ENCODE data around the gene SALL1.

The SALL1 gene

GRCh38 chr16:51139568-51139967 lies 11.5 kb downstream of the SALL1 start:
- DNase-seq = no peak

DNA sequence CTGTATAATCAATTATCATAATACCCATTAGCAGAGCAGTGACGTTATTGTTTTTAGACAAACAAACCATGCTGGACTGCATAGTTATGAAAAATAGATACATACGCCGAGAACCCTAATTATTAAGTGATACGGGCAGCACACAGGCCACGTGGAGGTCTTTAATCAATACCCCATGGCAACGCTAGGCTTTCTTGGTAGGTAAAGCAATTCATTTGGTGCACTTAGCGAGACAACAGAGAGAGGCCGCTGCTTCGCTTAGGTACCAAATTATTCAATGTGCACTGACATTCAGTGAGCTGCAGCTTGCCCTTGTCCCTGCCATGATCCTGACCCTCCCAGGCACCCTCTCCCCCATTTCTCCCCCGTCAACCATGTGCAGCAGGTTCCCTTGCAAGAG lies 12.9 kb downstream of the SALL1 start:
- DNase-seq = no peak

DNA sequence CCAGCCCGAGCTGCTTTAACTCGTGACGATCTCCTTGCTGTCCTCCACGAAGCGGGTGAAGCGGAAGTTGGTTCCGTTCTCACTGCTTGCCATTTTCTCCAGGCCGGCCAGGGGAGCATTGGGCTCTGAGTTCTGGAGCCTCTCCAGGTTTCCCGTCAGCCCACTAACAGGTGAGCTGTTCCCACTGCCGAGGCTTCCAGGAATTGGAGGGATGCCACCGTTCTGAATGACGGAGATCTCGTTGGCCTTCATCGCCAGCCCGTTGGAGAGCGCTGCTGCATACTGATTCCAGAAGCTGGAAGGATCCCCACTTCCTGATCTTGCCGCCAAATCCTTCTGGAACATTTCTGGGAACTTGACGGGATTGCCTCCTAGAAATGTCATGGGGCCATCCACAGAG lies 14.0 kb downstream of the SALL1 start:
- DNase-seq = no peak

GRCh38 chr16:51134876-51135275 lies 16.2 kb downstream of the SALL1 start:
- no peak for DNase-seq

- DNase-seq = no peak
These were observed 16.7 kb downstream of the SALL1 start for GRCh38 chr16:51134269-51134812.

DNA sequence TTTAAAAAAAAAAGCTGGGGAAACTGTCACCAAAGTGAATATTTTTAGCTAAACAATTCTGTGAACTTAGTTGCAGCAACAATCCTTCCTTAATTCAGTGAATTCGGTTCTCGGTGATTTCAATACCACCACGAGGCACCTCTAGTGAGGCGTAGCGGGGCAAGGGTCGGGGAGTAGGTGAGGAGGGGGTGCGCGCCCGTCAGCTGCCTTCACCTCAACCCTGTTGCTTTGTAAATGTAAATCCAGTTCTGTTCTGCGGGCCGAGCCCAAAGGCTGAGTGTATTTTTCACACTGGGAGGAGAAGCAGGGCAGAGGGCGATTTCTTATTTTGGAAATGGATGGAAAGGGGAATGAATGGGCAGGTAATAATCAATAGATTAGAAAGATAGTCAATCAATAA lies 17.4 kb downstream of the SALL1 start:
- DNase-seq = no peak

DNA sequence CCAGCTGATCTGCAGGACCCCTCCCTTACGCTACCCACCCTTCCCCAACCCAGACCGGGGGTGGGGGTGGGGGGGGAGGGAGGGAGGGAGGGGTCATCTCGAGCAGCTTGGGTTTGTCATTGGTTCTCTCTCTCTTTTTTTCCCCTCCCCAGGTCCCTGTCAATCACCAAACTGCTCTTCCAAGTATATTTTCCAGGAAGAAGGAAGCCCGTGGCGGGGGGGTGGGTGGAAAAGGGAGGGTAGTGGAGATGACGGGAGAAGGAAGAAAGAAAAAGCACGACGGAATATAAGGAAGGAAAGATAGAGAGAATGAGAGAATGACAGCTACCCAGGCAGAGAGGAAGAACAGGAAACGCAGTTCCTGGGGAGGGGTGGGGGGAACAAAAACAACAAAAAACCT lies 17.9 kb downstream of the SALL1 start:
- DNase-seq = no peak

DNA sequence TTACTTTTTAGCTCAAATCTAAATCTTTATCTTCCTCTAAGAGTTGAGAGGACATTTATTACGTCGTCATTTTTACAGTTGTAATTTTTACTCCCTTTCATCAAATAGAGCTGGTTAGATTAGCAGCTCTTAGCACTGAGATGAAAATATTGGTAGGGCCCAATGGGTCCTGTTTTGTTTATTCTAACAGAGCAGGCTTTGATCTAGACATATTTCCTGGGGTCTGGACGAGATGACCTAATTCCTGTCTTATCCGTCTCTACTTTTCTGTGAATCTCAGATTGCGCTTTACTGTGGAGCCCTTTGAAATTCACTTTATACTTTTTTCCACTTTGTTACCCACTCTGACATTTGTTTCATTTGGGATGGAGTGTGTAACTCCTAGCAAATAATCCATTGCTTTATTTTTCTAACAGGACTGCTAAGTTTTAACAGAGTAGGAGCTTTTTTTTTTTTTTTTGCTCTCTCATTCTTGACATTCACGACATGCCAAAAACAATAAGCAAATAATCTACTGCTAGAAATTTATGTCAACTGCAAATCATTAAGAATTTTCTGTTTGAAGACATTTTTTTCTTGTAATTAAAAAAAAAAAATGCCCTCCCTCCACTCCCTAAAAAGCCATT lies 18.5 kb downstream of the SALL1 start:
- DNase-seq = no peak

DNA sequence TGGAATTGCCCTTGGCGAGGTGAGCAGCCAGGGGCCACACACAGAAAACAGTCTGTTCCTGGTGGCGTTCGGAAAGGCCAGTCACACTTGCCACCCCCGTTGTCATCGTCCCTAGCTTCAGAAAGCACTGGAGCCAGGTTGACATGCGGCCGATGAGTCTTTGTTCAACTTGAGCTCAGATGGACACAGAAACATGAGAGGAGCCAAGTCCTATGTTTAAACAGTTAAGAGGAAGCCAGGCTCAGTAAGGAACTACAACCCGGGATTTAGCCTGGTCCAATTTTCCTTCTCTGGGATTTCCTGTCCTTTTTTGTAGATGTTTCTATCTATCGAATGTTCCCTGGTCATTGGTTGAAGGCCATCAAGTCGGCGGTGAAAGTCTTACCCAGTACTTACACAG lies 19.5 kb downstream of the SALL1 start:
- no peak for DNase-seq

DNA sequence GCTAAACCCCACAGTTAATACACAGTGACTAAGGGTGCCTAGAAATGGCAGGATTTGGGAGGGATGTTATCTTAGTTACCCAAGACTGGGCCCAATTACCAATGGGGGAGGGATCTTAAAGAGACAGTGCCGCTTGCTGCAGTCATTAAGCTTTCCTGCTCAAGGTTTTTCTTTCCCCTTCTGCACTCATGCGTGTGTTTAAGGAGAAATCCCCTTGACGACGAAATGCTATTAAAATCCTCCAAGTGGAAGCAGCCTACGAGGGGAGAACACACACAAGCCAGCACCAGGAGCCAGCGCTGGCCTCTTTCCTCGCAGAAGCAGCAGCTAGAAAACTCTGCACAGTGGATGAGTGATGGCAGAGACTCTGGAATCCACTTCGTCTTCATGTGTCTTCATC lies 22.0 kb downstream of the SALL1 start:
- DNase-seq = no peak

- no peak for DNase-seq
These were observed 25.1 kb downstream of the SALL1 start for GRCh38 chr16:51125992-51126391.

- no peak for DNase-seq
These were observed 26.2 kb downstream of the SALL1 start for GRCh38 chr16:51124896-51125295.

DNA sequence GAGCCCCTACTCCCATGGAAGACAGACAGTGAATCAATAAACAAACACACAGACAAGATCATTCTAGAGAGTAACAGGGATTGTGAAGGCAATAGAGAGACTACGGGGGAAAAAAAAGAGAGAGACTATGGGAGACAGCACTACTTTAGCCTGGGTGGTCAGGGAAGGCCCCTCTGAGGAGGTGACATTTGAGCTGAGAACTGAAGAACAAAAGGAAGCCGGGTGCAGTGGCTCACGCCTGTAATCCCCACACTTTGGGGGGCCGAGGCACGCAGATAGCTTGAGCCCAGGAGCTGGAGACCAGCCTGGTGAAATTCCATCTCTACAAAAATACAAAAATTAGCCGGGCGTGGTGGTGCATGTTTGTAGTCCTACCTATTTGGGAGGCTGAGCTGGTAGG lies 29.2 kb downstream of the SALL1 start:
- no peak for DNase-seq

- no peak for DNase-seq
These were observed 30.2 kb downstream of the SALL1 start for GRCh38 chr16:51120730-51121347.

DNA sequence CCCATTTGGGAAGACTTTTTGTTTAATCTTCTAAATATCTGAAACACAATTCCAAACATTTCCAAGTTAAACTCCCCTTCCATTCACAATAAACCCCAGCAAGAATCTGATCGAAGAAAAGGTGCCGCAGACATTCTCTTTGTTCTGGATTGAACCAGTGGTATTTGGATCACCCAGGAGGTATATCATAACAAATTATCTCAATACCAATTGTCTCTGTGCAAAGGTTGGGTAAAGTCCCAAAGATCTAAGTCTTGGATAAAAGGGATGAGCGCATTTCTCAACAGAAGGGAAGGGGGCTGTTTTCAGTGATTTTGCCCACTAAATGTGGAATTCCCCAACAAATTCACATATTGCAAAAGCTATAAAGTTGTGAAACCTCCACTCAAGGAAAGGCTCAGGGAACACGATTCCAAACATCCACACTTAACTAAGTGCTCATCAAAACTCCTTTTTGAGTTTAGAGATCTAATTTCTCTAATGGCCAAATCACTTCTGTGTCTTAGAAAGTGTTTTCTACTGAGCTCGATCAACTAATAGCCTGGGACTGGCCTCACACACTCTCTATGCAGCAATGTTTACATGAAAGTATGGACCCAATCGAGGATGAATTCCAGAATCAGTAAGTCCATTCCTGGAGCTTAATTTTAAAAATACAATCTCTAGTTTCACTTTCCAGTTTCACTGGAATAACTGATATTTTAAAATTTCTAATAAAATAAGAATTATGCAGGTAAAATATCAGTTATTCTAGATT lies 30.9 kb downstream of the SALL1 start:
- no peak for DNase-seq

- no peak for DNase-seq
These were observed 31.5 kb downstream of the SALL1 start for GRCh38 chr16:51119556-51119955.

GRCh38 chr16:51116353-51116752 lies 34.7 kb downstream of the SALL1 start:
- no peak for DNase-seq

GRCh38 chr16:51114382-51114781 lies 36.7 kb downstream of the SALL1 start:
- DNase-seq = no peak

- no peak for DNase-seq
These were observed 37.6 kb downstream of the SALL1 start for GRCh38 chr16:51113236-51114125.

GRCh38 chr16:51112323-51112722 lies 38.7 kb downstream of the SALL1 start:
- DNase-seq = no peak

DNA sequence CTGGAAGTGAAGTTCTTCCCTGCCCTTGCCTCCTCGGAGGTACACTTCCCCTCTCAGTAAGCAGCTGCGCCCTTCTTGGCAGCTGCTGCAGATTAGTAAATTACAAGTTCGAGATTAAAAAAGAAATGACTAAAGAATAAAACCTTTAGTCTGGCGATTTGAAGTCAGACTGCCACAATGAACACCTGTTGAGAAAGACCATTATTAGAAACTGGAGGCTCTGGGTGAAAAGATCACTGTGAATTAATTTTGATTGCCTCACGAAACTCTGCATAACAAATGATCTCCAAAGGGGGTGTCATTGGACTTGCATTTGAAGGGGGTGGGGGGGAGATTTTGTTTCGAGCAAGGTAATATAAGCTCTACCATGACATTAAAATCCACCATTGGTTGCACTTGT lies 39.3 kb downstream of the SALL1 start:
- DNase-seq = no peak

DNA sequence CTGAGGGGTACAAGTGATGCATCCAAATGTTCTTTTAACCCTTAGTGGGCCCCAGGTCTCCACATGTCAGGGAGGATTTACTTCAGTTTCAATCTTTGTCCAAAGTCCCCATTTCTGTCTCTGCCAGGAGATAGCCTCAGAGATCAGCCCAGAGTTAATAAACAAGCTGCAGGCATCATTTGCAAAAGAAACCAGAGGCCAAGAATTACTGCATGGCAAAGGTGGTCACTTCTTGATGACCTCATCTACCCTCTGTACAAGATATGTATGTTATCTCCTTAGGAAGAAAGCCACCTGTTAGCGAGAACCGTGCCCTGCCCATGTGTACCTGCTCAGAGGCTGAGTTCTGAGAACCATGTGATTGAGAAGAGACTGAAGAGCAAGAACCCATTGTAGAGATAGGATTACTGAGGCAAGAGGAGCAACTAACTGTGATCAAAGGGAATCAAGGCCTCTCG lies 40.3 kb downstream of the SALL1 start:
- no peak for DNase-seq

DNA sequence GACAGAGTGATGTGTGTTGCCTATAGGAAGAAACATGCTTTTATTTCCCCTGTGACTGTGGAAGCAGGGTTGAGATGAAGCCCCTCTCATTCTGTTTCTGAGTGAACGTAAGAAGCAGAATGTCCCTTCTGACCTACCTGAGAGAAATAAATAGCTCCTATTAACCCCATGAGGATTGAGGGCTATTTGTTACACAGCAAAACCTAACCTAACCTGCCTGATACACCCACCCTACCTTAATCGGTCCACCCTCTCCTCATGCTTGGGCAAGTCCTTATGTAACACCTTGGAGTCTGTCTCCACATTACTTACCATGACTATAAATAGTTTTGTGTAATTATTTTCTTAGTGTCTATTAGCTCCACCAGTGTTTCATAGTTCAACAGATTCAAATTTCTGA lies 41.9 kb downstream of the SALL1 start:
- no peak for DNase-seq

Measured in CD4-positive, alpha-beta T cell treated with Interleukin-6 for 4 hours (primary cell).